Right ventricle myocardium superior (tissue), 1 donor: ENCODE results near the gene MRPL43. TPM values are rescaled to one million over a fixed set of nuclear protein-coding genes. Genes with fewer than 3 reads are reported as not detected.

Source experiments
- ATAC-seq: fragments of 200-7000 bp; cut with Tn5 transposase; one replicate; pipeline ENCODE4 v1.9.1; 2020; ENCODE audit warnings: mild to moderate bottlenecking; ENCODE audit not compliant: poor library complexity
- DNase-seq: peaks from one replicate; pipeline ENCODE4 v3.0.0-alpha.2; 2020
- intact Hi-C: fragments of 100-400 bp; cut with DNase I; formaldehyde crosslinking; loops from one replicate; pipeline ENCODE4 v1.11.2; 2022
- microRNA-seq: library from miRNA; unstranded; fragments of <30 nt; microRNA quantifications from one replicate; pipeline ENCODE4 v1.2.0, GENCODE V29; 2020
- total RNA-seq: library from RNA; stranded (reverse); fragmentation: NEBNext Ultra II Directional; extraction: Animal tissue kit (Norgen Biotek cat#: 25700); gene quantifications from one replicate; pipeline ENCODE4 v1.2.1, GENCODE V29; 2021
- donor health status: DM: no; HTN: yes; CAD: no; lungs with severe emphysema.

Gene MRPL43
- total RNA-seq, 1 donor from 2014 or later: 55.4 TPM

GRCh38 chr10:100943508-100943907 lies 43.8 kb downstream of the MRPL43 start:
- ATAC-seq: no peak
- intact Hi-C loops: no loop called here
- DNase-seq: no peak

- DNase-seq (no peak), ATAC-seq (no peak)
- intact Hi-C loops: no loop called here
Observed at GRCh38 chr10:100942229-100942628, 45.1 kb downstream of the MRPL43 start.

GRCh38 chr10:100939763-100940344 lies 47.4 kb downstream of the MRPL43 start:
- intact Hi-C loops: no loop called here
- no peak for ATAC-seq
- DNase-seq: no peak

Small RNA genes lying within 50 kb of the gene (microRNA-seq; reads per million reads assigned to microRNA genes)
- gene MIR608: not detected

Other genes with a start within 250 kb of the MRPL43 start
- not detected for gene PAX2, start 241.9 kb downstream of the MRPL43 start, total RNA-seq
- 15.0 TPM for gene SLF2, start 74.5 kb downstream of the MRPL43 start, total RNA-seq
- gene SEMA4G, start 18.0 kb downstream of the MRPL43 start, total RNA-seq: 0.86 TPM
- 6.4 TPM for gene TWNK, start within 50 bp of the MRPL43 start, total RNA-seq
- gene LZTS2, start 12.3 kb upstream of the MRPL43 start, total RNA-seq: 39.1 TPM
- 0.38 TPM for gene PDZD7, start 43.6 kb upstream of the MRPL43 start, total RNA-seq
- gene SFXN3, start 43.7 kb upstream of the MRPL43 start, total RNA-seq: 11.4 TPM
- 5.0 TPM for gene KAZALD1, start 74.5 kb upstream of the MRPL43 start, total RNA-seq
- not detected for gene TLX1, start 143.8 kb upstream of the MRPL43 start, total RNA-seq
- not detected for gene LBX1, start 242.0 kb upstream of the MRPL43 start, total RNA-seq